Measurements from ENCODE around the gene UGT1A7.

GRCh38 chr2:233668605-233669260 is 13.0 kb upstream of the UGT1A7 start:
- no peak for TF ChIP-seq CTCF (IDR thresholded peaks at IDR 0.05)
- no peak for TF ChIP-seq POLR2A (IDR thresholded peaks at IDR 0.05)
